SU-DHL-6 (cell line): ENCODE results near the gene DGCR6.
"Not testable (repeated sequence)": the region's sequence is repeated elsewhere in the genome, so short reads cannot be mapped to it uniquely, and the experiment has no call there.

Source experiments
- CTCF ChIP-seq: fragments of 200-600 bp; sonication (generic); IDR thresholded peaks from one replicate; pipeline ENCODE4 v1.5.1; 2017; ENCODE audit warnings: antibody characterized with exemption, mild to moderate bottlenecking, low read length, moderate library complexity; ENCODE audit not compliant: insufficient read depth, poor library complexity, severe bottlenecking
- EZH2phosphoT487 ChIP-seq: fragments of 200-600 bp; sonication (generic), shearing (Covaris generic); conservative IDR thresholded peaks from 2 replicates; pipeline ENCODE4 v1.6.1; 2018; ENCODE audit warnings: mild to moderate bottlenecking, antibody characterized with exemption, low read length, moderate library complexity, mixed read lengths

GRCh38 chr22:18959266-18959665 is 53.1 kb downstream of the DGCR6 start:
- TF ChIP-seq CTCF, EZH2phosphoT487: not testable (repeated sequence)
